ENCODE measurements around the gene PCLAF.
A peak's percentile ranks its signal among the peaks of the same experiment; 100 is the strongest.
"Not testable (repeated sequence)": the region's sequence is repeated elsewhere in the genome, so short reads cannot be mapped to it uniquely, and the experiment has no call there.

PCLAF gene

GRCh38 chr15:64355944-64356709, 25.1 kb downstream of the PCLAF start, which contains the start of gene CSNK1G1:
TSS of gene CSNK1G1 (minus strand) at chr15:64356173. CDS start at chr15:64300499, 55,674 bp downstream.
- TF ChIP-seq CTCF (conservative IDR thresholded peaks at IDR 0.05): peak; percentile 67
- peak within 1 kb of the TSS; percentile 77 for H3K27ac ChIP-seq

DNA sequence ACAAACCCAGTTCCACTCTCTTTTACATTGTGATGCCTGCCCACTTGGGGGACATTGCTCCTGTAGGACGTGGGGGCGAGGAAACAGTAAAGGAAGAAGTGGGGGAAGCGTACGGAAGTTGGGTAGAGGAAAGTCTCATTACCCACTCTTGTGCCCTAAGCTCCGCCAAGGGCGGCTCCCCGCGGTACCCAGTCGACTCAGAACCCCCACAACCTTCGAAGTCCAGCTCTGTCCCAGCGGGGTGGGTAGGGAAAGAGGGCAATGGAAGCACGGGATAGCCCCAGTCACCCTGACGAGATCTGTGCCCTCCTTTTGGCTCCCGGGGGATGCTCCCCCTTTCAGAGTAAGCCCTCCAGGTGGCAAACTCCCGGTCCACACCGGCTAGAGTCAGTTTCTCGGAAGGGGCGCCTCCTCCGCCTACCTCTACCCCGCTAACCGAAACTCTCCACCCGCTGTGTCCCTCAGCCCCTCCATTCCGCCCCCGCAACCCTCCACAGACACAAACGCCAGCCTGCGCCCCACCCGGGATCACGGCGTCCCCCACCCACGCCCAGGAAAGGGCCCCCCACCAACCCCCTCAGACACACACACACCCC, 25.8 kb downstream of the PCLAF start:
- peak overlapping the region; percentile 77 for H3K27ac ChIP-seq

GRCh38 chr15:64354688-64355344, 26.4 kb downstream of the PCLAF start:
- no peak for TF ChIP-seq CTCF (conservative IDR thresholded peaks at IDR 0.05)
- H3K27ac ChIP-seq: peak overlapping the region; percentile 77; the same call in 1 of the 2 replicates

More for the DNA sequence above, 25.8 kb downstream of the PCLAF start:
- no peak for TF ChIP-seq CTCF (conservative IDR thresholded peaks at IDR 0.05)

GRCh38 chr15:64351265-64351664, 30.0 kb downstream of the PCLAF start:
- H3K27ac ChIP-seq: no peak overlapping the region
- TF ChIP-seq CTCF (conservative IDR thresholded peaks at IDR 0.05): no peak

DNA sequence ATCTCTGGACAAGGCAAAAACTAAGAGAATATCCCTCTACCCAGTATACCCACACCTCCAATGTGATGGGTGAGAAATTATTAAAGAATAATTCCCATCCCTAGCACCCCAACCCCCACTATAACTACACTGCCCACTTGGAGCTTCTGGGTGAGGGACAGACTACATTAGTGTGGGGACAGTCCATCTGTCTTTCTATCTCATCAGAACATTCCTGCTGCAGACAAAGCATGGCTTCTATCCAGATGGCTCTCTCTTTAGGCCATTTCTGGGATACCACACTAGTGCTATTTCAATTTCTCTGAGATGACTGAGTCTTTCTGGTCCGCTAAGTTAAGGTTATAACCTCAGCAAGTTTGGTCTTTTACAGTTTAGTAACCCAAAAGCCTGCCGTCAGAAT, 31.9 kb downstream of the PCLAF start:
- TF ChIP-seq CTCF (conservative IDR thresholded peaks at IDR 0.05): no peak
- H3K27ac ChIP-seq: no peak overlapping the region

GRCh38 chr15:64348455-64348854, 32.8 kb downstream of the PCLAF start:
- H3K27ac ChIP-seq: no peak overlapping the region
- TF ChIP-seq CTCF (conservative IDR thresholded peaks at IDR 0.05): no peak

DNA sequence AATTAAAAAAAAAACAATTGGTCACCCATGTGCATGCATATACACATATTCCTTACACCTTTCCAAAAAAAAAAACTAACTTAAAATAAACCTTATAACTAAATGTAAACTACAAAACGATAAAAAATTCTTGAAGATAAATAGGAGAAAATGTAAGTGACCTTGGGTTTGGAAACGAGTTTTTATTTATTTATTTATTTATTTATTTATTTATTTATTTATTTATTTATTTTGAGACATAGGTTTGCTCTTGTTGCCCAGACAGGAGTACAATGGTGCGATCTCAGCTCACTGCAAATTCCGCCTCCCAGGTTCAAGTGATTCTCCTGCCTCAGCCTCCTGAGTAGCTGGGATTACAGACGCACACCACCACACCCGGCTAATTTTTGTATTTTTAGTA, 35.0 kb downstream of the PCLAF start:
- not testable (repeated sequence) for H3K27ac ChIP-seq

All from VCaP (cell line).